ENCODE measurements around the gene TNRC6B.
"Not testable (repeated sequence)": the region's sequence is repeated elsewhere in the genome, so short reads cannot be mapped to it uniquely, and the experiment has no call there.

Gene TNRC6B

GRCh38 chr22:40183029-40183581 is 5.4 kb downstream of the TNRC6B start:
- no peak for DNase-seq (ENCODE audit: low spot score)

DNA sequence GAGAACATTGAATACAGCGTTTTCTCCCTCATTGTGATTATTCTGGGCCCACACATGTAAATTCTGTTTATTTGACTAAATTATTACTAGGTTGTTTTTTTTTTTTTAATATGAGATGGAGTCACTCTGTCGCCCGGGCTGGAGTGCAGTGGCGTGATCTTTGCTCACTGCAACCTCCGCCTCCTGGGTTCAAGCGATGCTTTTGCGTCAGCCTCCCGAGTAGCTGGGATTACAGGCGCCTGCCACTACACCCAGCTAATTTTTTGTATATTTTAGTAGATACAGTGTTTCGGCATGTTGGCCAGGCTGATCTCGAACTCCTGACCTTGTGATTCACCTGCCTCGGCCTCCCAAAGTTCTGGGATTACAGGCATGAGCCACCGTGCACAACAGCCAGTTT is 5.9 kb downstream of the TNRC6B start:
- not testable (repeated sequence) for DNase-seq (ENCODE audit: low spot score)

DNA sequence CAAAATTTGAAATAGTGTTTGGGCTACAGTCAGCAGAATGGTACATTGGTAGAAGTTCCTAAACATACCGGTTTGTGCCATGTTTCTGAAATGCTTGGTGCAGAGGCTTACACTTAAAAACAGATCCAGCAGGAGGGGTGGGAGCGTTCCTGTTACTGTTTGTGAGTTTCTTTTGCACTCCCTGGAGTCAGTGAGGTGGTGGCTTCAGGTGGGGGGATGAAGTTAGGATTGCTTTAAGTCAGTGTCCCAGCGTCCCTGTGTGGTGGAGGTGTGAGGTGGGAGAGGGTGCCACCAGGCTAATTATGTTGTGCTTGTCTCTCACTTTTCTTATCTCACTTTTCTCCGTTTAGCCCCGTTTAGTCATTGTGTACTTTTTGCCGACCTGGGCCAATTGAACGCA is 9.7 kb downstream of the TNRC6B start:
- DNase-seq (ENCODE audit: low spot score) = no peak

GRCh38 chr22:40189997-40190396 is 12.3 kb downstream of the TNRC6B start:
- DNase-seq (ENCODE audit: low spot score) = no peak

DNA sequence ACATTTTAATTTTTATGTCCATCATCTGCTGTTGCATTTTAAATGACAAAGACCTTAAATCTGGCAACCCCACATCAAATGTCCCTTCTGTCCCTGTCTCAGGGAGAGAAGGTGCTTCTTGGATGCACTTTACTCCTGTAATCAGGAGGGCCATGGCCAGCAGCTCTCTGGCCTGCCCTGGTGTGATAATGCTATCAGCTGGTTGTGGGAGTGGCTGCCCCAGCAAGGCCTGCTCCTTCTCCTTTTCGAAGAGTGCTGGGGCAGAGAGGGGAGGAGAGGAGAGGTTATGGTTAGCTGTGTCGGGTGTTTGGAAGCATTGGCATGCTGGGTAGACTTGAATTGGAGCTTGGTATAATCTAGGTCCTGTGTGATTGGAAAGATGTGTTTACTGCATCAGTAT is 12.8 kb downstream of the TNRC6B start:
- no peak for DNase-seq (ENCODE audit: low spot score)

DNA sequence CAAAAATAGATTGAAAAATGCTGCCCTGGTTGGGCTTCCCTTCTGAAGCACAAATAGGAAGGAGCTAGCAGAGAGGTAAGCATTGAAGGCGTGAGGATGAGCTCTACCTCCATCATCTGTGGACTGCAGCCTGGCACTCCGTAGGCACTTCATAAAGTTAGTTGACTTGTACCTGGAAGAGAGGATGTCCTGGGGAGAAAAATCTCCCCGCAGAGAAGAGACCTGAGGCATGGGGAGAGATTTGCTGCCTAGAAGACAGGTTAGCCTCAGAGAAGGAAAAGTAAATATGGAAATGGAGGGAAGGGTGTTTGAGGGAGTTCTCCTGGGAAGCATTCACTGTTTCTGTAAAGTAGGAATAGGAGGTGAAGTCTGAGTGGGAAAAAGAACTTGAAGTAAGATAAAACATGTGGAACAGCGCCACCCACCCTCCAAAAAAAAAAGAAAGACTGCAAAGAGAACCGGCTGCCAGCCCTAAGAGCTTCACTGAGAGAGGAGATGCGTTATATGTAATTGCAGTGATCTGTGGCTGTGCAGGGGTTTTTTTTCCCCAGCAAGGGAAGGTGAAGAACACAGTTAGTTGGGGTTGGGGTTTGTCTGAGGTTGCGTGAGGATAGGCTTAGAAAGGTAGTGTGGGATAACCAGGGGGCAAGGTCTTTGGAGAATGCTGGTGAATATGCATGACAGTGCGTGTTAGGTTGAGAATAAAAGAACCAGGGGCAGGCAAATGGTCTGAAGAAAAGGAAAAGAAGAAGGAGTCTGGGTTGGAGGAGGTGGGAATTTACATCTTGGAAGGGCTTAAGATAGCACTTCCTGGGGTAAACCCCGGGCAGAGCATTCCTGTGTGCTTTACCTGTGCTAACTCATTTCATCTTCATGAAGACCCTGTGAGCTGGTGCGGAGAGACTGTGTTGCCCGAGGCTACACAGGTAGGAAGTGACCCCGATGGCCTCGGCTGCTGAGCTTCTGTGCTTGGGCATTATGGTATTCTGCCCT is 16.0 kb downstream of the TNRC6B start:
- DNase-seq (ENCODE audit: low spot score) = no peak

GRCh38 chr22:40194656-40195055 is 16.9 kb downstream of the TNRC6B start:
- no peak for DNase-seq (ENCODE audit: low spot score)

- no peak for DNase-seq (ENCODE audit: low spot score)
Measured at GRCh38 chr22:40196628-40197360, 19.1 kb downstream of the TNRC6B start.

DNA sequence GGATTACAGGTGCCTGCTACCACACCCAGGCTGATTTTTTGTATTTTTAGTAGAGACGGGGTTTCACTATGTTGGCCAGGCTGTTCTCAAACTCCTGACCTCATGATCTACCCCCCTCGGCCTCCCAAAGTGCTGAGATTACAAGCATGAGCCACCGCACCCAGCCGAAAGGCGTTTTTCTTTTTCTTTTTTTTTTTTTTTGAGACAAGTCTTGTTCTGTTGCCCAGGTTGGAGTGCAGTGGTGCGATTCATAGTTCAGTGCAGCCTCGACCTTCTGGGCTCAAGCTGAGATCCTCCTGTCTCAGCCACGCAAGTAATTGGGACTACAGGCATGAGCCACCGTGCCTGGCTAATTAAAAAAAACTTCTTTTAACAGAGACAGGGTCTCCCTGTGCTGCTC is 19.7 kb downstream of the TNRC6B start:
- DNase-seq (ENCODE audit: low spot score) = not testable (repeated sequence)

DNA sequence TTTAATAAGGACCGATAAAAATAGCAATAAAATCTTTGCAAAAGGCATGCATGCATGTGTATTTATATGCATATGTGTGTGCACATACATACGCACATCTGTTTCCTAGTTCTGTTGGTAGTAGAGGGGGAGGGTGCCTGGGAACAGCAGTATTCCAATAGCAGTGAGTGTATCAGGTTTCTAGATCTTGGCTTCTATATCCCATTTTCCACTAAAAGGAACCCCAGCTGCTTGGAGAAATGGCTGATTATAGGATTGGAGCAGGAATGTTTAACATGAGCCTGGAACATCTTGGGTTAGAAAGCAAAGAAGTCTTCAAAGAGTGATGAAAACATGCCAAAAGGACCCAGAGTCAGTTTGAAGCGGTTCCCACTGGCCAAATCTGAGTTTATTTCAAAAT is 21.0 kb downstream of the TNRC6B start:
- no peak for DNase-seq (ENCODE audit: low spot score)

- DNase-seq (ENCODE audit: low spot score) = no peak
Measured at GRCh38 chr22:40199223-40199622, 21.5 kb downstream of the TNRC6B start.

DNA sequence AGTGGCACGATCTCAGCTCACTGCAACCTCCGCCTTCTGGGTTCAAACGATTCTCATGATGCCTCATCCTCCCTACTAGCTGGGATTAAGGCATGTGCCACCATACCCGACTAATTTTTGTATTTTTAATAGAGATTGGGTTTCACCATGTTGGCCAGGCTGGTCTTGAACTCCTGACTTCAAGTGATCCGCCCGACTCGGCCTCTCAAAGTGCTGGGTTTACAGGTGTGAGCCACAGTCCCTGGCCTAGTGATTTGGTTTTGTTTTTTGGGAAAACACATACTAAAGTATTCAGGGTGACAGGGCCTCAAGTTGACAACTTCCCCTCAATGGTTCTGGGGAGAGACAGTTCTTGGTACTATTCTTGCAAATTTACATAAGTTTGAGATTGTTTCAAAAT is 22.1 kb downstream of the TNRC6B start:
- no peak for DNase-seq (ENCODE audit: low spot score)

DNA sequence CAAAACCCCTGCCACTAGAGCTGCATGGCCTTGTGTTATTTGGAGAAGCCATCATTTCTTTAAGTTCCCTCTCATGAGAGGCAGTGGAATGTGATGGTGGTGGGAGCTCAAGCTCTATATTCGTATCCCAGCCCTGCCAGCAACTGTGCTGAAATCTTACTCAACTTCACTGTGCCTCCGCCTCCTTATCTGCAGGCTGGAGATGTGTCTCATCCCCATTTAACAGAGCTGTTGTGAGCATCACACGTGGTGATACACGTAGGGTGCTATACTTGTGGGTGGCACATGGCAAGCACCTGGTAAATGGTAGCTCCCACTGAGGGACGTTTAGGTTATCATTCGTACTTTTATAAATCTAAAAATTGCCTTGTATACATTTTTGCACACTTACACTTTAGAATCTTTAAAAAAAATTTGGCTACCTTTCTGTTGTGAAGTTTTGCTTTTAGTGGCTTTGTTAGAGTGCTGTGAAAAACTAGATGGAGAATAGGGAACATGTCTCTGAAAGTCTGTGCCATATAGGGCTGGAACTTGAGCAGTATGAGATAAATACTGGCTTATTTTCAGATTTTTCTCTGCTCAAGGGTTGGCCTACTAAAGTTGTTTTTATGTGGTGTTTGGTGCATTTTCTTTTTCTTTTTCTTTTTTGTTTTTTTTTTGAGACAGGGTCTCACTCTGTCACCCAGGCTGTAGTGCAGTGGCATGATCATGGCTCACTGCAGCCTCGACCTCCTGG is 23.2 kb downstream of the TNRC6B start:
- no peak for DNase-seq (ENCODE audit: low spot score)

GRCh38 chr22:40202225-40202944 is 24.7 kb downstream of the TNRC6B start:
- DNase-seq (ENCODE audit: low spot score) = no peak

- DNase-seq (ENCODE audit: low spot score) = no peak
Measured at GRCh38 chr22:40203572-40203971, 25.8 kb downstream of the TNRC6B start.

DNA sequence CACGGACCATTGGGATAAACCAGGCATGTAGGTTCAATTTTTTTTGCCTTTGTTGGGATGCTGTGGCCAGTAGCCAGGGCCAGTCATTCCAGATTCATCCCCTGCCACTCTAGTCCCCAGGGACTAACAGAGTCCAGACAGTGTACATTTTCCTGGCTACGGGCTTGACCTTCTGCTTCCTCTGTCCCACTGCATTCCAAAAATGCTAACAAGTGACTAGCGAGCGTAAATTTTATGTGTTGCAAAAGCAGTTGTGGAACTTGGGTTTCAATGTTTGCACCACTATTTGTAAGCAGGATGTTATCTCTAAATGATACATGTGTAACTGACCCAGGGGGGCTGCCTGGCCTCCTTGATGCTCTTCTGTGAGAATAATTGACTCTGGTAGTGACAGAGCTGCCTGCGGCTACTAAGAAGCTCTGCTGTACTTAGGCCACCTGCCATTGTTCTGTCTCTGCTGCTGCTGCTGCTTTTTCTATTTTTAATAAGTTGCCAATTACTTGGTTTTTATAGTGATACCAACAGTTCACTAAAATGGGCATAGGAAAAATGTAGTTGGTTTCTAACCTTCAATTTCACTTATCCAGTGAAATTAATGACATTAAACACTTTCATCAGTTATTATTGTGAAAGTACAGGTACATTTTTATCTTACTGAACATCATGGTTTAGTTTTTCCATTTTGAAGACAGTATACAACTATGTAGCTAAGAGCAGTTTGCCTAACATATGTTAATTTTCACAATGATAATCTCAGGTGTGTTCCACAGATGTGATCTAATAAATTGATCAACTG is 26.8 kb downstream of the TNRC6B start:
- no peak for DNase-seq (ENCODE audit: low spot score)

- no peak for DNase-seq (ENCODE audit: low spot score)
Measured at GRCh38 chr22:40206561-40206960, 28.8 kb downstream of the TNRC6B start.

GRCh38 chr22:40210818-40211217 is 33.1 kb downstream of the TNRC6B start:
- DNase-seq (ENCODE audit: low spot score) = no peak

DNA sequence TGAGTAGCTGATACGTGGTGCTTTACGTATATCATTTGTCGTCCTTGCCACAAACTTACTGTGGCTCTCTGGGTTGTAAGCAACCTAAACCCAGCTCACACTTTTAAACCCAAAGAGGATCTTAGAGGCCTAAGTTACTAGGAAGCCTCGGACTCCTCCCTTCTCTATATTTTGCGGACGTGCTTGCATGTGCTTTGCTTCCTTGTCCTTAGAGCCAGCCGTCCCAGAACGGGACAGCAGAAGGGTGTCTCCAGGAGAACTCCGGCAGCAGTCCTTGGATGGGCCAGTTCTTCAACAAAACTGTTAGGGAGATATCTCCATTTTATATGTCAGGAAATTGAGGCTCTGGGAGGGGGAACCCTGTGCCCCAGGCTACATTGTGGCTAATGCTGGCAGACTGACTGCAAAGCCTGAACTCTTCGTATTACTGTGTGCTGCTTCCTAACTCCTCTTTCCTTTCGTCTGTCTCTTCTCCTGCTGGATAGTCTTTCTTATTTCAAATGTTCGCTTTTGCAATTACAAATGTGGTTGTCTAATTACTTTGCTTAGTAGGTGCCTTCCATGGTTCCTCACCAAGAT is 33.8 kb downstream of the TNRC6B start:
- DNase-seq (ENCODE audit: low spot score) = no peak

DNA sequence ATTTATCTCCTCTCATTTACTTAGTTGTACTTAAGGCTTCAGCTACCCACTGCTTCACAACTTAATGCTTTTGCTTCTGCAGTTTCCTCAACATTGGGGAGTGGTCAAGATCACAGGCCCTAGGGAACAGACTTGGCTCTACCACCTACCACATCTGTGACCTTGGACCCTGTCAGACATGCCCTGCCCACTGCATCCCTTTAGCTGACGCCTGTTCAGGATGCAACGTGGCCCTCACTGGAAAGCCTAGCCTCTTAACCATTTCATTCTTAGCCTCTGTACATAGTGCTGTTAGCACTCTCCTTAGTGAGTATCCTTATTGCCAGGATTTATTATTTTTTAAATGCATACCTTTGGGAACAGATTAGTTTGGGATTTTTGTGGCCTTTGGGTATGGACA is 34.4 kb downstream of the TNRC6B start:
- DNase-seq (ENCODE audit: low spot score) = no peak

Data from LoVo (cell line).